MG63 (cell line): ENCODE results near the gene PROKR1. TPM values are rescaled to one million over a fixed set of nuclear protein-coding genes. Genes with fewer than 3 reads are reported as not detected.
"Not testable (repeated sequence)": the region's sequence is repeated elsewhere in the genome, so short reads cannot be mapped to it uniquely, and the experiment has no call there.

Experiments used
- DNase-seq: peaks from one replicate; pipeline ENCODE4 v3.0.0-alpha.2; 2020
- H3K27me3 ChIP-seq: fragments of 250-450 bp; sonication (Bioruptor Pico); 2 replicates; pipeline ENCODE4 v1.5.1; 2020; ENCODE audit warnings: mild to moderate bottlenecking, moderate library complexity
- H3K36me3 ChIP-seq: fragments of 250-450 bp; sonication (Bioruptor Pico); 2 replicates; pipeline ENCODE4 v1.5.1; 2020; ENCODE audit warnings: mild to moderate bottlenecking, moderate library complexity
- H3K4me3 ChIP-seq: fragments of 250-450 bp; sonication (Bioruptor Pico); 2 replicates; pipeline ENCODE4 v1.5.1; 2020; ENCODE audit warnings: mild to moderate bottlenecking, moderate library complexity
- H3K9me3 ChIP-seq: fragments of 250-450 bp; sonication (Bioruptor Pico); 2 replicates; pipeline ENCODE4 v1.5.1; 2020; ENCODE audit warnings: mild to moderate bottlenecking, moderate library complexity
- total RNA-seq: library from RNA; depleted of rRNA; stranded (reverse); fragments of >200 nt; shearing (Covaris generic); gene quantifications from 2 replicates; pipeline ENCODE4 v1.2.3, GENCODE V29; 2014; ENCODE audit warnings: low replicate concordance

Gene PROKR1
- total RNA-seq, 1 experiment from 2014 or later = not detected

DNA sequence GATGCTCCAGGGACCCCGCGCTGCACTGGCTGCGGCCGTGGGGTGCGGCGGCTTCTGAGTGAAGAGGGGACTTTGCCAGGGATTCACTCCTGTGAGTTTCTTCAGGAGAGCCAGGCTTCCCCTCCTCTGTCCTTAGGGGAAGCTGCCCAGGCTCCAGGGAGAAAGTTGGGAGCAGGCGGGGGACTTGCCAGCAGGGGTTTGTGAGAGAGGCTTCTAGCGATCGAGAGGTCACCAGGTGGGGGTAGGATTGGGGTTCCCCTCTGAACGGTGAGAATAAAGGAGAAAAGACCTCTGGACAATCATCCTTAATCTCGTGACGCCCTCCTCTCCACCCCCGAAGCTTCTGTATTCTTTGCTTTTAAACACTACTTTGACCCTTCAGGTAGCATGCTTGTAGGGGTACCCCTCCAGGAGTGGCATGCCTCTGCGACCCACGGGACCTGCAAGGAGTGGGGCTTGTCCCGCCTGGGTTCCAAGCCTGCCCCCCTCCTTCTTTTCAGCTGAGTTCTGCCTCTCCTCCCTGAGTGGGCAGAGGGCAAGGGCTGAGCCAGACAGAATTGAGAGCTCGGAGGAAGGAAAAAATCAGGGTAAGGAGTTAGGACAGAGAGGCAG lies 601 bp downstream of the PROKR1 start:
- peak overlapping the region; percentile 42 for H3K4me3 ChIP-seq
- no peaks in the 10 kb centered on the region for H3K36me3 ChIP-seq
- peaks cover 19% of the 10 kb centered on the region for H3K27me3 ChIP-seq
- no peak for DNase-seq
- peaks cover 6% of the 10 kb centered on the region; the same call in 1 of the 2 replicates for H3K9me3 ChIP-seq

- H3K27me3 ChIP-seq = peaks cover 19% of the 10 kb centered on the region
- H3K9me3 ChIP-seq = peaks cover 6% of the 10 kb centered on the region; the same call in 1 of the 2 replicates
- DNase-seq = peak; percentile 70
- no peaks in the 10 kb centered on the region for H3K36me3 ChIP-seq
- H3K4me3 ChIP-seq = no peak overlapping the region
Observed at GRCh38 chr2:68645523-68645922, 2.1 kb downstream of the PROKR1 start.

DNA sequence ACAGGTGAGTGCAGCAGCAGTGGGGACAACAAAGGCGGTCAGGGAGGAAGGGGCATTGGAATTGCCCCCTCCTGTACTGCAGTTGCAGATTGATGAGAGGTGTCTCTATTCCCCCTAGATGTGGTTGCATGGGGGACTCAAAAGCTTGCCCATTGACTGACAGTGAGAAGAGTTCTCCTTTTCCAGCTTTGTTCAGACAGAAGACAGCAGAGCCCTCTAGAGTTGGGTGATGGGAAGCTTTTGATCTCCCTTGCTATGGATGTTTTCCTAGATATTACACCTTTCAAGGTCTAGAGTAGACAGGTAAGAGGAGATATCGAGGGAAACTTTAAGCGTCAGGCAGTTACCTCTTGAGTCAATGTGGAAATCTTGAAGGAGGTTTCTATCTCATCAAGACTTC lies 2.9 kb downstream of the PROKR1 start:
- Histone ChIP-seq H3K4me3 (no peak overlapping the region), H3K9me3 (peaks cover 6% of the 10 kb centered on the region; the same call in 1 of the 2 replicates), H3K27me3 (peaks cover 19% of the 10 kb centered on the region), H3K36me3 (no peaks in the 10 kb centered on the region)
- no peak for DNase-seq

DNA sequence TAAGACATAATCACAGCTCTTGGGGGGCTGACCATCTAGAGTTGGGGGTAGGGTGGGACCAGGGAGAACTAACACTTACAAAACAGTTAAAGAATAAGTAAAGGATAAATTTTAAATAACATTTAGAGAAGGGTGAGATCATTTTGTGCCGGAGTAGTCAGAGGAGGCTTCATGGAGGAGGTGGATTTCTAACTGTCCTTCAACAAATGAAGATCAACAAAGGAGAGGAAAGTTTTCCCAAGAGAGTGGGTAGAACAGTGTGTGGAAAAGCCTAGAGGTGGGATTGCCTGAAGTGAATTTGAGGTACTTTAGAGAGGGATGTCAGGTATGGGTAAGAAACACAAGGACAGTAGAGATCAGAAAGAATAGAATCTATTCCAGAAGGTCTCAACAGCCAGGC lies 7.3 kb downstream of the PROKR1 start:
- H3K4me3 ChIP-seq = no peak overlapping the region
- H3K27me3 ChIP-seq = no peaks in the 10 kb centered on the region
- no peaks in the 10 kb centered on the region for H3K9me3 ChIP-seq
- H3K36me3 ChIP-seq = no peaks in the 10 kb centered on the region
- no peak for DNase-seq

GRCh38 chr2:68653034-68653433 lies 9.7 kb downstream of the PROKR1 start:
- no peak for DNase-seq
- Histone ChIP-seq H3K4me3 (no peak overlapping the region), H3K36me3 (no peaks in the 10 kb centered on the region), H3K27me3 (no peaks in the 10 kb centered on the region; the same call in 1 of the 2 replicates), H3K9me3 (no peaks in the 10 kb centered on the region)

- peak; percentile 72 for DNase-seq
- H3K36me3 ChIP-seq = no peaks in the 10 kb centered on the region
- H3K27me3 ChIP-seq = no peaks in the 10 kb centered on the region; the same call in 1 of the 2 replicates
- H3K9me3 ChIP-seq = no peaks in the 10 kb centered on the region
- H3K4me3 ChIP-seq = no peak overlapping the region
Observed at GRCh38 chr2:68653538-68653982, 10.2 kb downstream of the PROKR1 start.

GRCh38 chr2:68658266-68658665 lies 14.9 kb downstream of the PROKR1 start:
- no peak overlapping the region for H3K4me3 ChIP-seq
- H3K9me3 ChIP-seq = no peaks in the 10 kb centered on the region
- DNase-seq = no peak
- no peaks in the 10 kb centered on the region; the same call in 1 of the 2 replicates for H3K27me3 ChIP-seq
- no peaks in the 10 kb centered on the region for H3K36me3 ChIP-seq

DNA sequence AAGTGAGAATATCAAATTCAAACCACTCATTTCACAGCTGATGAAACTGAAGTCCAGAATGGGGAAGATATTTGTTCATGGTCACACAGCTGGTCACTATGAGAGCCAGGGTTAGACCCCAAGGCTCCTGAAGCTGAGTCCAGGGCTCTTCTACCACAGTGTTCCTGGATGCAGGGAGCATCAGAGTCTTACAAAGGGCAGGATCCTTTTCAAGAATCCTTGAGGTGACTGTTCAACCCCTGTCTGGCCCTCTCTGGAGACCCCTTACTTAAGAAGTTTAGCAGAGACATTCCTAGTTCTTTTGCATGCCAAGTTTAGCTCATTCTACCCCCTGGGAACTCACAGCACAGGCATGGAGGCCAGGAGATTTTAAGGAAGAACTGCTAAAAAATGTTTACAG lies 15.7 kb downstream of the PROKR1 start:
- H3K4me3 ChIP-seq = no peak overlapping the region
- H3K36me3 ChIP-seq = no peaks in the 10 kb centered on the region
- H3K27me3 ChIP-seq = no peaks in the 10 kb centered on the region; the same call in none of the 2 replicates
- no peaks in the 10 kb centered on the region for H3K9me3 ChIP-seq
- DNase-seq = no peak

- Histone ChIP-seq H3K4me3 (no peak overlapping the region), H3K27me3 (peaks cover 4% of the 10 kb centered on the region), H3K9me3 (no peaks in the 10 kb centered on the region), H3K36me3 (no peaks in the 10 kb centered on the region)
- no peak for DNase-seq
Observed at GRCh38 chr2:68660658-68661057, 17.3 kb downstream of the PROKR1 start.

DNA sequence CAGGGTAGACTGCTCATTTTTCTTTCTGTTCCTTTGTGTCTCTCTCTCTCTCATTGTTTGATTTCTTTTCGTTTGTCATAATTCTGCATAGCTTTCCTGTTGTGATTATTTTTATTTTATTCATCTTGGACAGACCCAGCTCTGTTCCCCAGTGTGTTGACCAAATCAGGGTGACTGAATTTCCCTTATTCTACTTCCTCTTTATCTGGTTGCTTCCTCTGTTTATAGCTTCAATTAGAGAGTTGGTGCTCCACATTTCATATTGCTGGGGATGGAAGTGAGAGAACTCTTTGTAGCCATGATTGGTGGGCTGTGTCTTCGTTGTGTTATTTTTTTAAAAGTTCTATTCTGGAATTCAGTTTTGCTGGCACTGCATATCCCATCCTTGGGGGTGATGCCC lies 19.1 kb downstream of the PROKR1 start:
- H3K27me3 ChIP-seq = peaks cover 4% of the 10 kb centered on the region
- H3K4me3 ChIP-seq = no peak overlapping the region
- DNase-seq = no peak
- H3K9me3 ChIP-seq = no peaks in the 10 kb centered on the region
- H3K36me3 ChIP-seq = no peaks in the 10 kb centered on the region

DNA sequence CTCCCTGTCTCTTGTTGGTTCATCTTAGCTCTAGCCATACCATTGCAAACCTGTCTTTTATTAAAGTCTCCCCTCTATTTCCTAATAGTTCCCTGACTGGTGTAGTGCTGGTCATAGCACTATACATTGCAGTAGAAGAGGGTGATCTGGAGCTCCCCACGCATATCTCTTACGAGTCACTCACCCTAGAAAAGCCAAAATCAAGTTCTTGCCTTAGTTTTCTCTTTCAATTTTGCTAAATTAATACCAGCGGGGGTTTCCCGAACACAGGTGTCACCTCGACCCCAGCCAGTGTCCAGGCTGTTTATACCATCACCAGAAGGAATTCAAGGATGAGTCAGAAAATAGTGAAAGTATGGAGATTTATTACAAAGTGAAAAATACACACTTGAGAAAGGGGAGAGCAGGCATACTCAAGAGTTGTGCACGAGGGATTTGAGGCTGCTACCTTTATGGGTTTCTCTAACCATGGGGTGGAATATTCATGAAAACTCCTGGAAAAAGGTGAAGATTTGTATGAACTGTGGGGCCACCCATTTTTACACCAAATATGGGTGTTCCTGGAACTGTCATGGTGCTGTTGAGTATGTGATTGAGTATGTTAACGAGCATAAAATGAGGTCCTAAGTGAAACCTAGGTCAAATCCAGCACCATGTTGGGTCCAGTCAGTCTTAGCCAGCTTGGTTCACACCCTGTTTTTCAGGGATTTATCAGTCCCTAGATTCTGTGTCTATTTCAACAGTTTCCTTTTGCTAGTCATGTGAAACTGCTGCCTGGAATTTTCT lies 20.2 kb downstream of the PROKR1 start:
- no peak for DNase-seq

GRCh38 chr2:68667371-68667770 lies 24.0 kb downstream of the PROKR1 start:
- Histone ChIP-seq H3K27me3 (peaks cover 4% of the 10 kb centered on the region), H3K4me3 (no peak overlapping the region), H3K9me3 (no peaks in the 10 kb centered on the region), H3K36me3 (no peaks in the 10 kb centered on the region)
- no peak for DNase-seq

More for the DNA sequence above, 20.2 kb downstream of the PROKR1 start:
- Histone ChIP-seq H3K27me3 (peaks cover 4% of the 10 kb centered on the region), H3K9me3 (no peaks in the 10 kb centered on the region), H3K4me3 (no peak overlapping the region), H3K36me3 (no peaks in the 10 kb centered on the region)

DNA sequence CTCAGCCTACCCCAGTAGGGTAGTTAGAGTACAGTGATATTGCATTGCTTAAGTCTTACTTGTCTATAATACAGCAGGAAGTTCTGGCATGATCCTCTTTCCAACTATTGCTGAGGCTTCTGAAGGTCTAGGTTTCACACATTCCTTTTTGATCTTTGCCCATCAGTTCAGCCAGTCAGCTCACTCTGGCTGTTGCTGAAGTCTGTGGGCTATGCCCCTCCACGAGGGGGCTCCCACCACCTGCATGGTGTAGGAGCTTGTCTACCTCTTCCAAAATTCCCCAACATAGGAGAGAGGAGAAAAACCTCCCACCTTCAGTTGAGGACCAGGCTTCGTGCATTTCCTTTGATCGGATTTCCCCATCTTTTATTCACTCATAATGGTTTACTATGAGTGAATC lies 26.3 kb downstream of the PROKR1 start:
- Histone ChIP-seq H3K4me3 (no peak overlapping the region), H3K9me3 (no peaks in the 10 kb centered on the region; the same call in 1 of the 2 replicates), H3K27me3 (peaks cover 4% of the 10 kb centered on the region; the same call in 1 of the 2 replicates), H3K36me3 (no peaks in the 10 kb centered on the region)
- DNase-seq = no peak

DNA sequence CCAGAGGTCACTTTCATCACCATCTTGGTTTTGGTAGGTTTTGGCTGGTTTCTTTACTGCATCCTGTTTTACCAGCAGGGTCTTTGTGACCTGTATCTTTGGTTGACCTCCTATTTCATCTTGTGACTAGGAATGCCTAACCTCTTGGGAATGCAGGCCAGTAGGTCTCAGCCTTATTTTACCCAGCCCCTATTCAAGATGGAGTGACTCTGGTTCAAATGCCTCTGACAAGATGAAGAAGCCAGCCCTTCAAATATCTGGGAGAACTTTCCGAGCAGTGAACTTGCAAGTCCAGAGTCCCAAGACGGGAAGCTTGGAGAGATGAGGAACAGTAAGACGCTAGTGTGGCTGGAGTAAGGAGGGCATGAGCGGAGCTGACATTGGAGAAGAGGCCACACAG lies 28.6 kb downstream of the PROKR1 start:
- DNase-seq = no peak
- peaks cover 7% of the 10 kb centered on the region; the same call in 1 of the 2 replicates for H3K9me3 ChIP-seq
- H3K4me3 ChIP-seq = no peak overlapping the region
- H3K36me3 ChIP-seq = no peaks in the 10 kb centered on the region
- no peaks in the 10 kb centered on the region for H3K27me3 ChIP-seq

DNA sequence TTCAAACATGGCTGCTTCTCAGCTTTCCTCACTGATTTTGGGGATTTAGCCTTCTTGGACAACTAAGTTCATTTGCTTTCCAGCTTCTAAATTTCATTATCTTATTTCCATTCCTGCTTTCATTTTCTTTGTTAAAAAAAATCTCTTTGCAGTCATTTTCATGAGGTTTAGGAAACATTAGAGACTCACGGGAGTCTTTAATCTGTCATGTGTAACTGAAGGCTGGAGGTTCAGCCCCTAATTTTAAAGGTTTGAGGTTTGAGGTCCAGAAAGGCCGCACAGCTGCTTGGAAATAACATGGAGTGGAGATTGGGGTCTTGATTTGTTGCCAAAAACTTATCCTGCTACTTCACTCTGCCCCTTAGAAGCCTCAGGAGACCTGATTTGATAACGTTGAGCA lies 30.3 kb downstream of the PROKR1 start:
- Histone ChIP-seq H3K36me3 (no peaks in the 10 kb centered on the region), H3K4me3 (no peak overlapping the region), H3K27me3 (no peaks in the 10 kb centered on the region), H3K9me3 (peaks cover 7% of the 10 kb centered on the region; the same call in 1 of the 2 replicates)
- DNase-seq = no peak

DNA sequence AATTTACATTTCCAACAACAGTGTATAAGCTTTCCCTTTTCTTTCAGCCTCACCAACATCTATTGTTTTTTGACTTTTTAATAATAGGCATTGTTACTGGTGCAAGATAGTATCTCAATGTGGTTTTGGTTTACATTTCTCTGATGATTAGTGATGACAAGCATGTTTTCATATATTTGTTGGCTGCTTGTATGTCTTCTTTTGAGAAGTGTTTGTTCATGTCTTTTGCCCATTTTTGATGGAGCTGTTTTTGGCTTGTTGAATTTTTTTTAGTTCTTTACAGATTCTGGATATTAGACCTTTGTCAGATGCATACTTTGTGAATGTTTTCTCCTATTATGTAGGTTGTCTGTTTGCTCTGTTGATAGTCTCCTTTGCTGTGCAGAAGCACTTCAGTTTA lies 32.1 kb downstream of the PROKR1 start:
- DNase-seq = no peak
- Histone ChIP-seq H3K27me3 (no peaks in the 10 kb centered on the region), H3K36me3 (no peaks in the 10 kb centered on the region), H3K4me3 (no peak overlapping the region), H3K9me3 (peaks cover 7% of the 10 kb centered on the region; the same call in 1 of the 2 replicates)

DNA sequence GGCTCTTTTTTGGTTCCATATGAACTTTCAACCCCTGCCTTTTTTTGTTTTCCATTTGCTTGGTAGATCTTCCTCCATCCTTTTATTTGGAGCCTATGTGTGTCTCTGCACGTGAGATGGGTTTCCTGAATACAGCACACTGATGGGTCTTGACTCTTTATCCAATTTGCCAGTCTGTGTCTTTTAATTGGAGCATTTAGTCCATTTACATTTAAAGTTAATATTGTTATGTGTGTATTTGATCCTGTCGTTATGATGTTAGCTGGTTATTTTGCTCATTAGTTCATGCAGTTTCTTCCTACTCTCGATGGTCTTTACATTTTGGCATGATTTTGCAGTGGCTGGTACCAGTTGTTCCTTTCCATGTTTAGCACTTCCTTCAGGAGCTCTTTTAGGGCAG lies 34.5 kb downstream of the PROKR1 start:
- DNase-seq, H3K36me3 ChIP-seq, H3K4me3 ChIP-seq, H3K9me3 ChIP-seq, H3K27me3 ChIP-seq: not testable (repeated sequence)
